ENCODE data around the gene SGCD.

DNA sequence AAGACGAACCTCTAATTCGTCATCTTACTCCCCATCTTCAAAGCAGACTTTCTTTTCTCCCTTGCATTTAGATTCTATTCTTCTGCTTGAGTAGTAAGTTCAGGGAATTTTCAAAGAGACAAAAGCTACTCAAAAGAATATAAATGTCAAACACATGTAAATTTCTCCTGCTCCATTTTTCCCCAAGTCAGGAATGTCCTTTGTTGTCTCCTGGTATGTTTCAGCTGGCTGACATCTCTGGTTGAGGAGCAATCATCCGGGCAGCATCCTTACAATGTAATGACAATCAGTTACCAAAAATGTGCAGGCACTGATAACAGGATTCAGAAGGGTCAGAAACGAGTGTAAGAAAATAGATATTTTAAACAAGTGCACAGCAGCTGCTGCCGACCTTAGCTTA, 475.5 kb downstream of the SGCD start:
- TF ChIP-seq POLR2A (IDR thresholded peaks at IDR 0.05), result no peak
- TF ChIP-seq, protein P1, sequence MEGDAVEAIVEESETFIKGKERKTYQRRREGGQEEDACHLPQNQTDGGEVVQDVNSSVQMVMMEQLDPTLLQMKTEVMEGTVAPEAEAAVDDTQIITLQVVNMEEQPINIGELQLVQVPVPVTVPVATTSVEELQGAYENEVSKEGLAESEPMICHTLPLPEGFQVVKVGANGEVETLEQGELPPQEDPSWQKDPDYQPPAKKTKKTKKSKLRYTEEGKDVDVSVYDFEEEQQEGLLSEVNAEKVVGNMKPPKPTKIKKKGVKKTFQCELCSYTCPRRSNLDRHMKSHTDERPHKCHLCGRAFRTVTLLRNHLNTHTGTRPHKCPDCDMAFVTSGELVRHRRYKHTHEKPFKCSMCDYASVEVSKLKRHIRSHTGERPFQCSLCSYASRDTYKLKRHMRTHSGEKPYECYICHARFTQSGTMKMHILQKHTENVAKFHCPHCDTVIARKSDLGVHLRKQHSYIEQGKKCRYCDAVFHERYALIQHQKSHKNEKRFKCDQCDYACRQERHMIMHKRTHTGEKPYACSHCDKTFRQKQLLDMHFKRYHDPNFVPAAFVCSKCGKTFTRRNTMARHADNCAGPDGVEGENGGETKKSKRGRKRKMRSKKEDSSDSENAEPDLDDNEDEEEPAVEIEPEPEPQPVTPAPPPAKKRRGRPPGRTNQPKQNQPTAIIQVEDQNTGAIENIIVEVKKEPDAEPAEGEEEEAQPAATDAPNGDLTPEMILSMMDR (IDR thresholded peaks at IDR 0.05), result no peak
